Small intestine (tissue), 7 donors: ENCODE results near the gene STK38L. TPM values are rescaled to one million over a fixed set of nuclear protein-coding genes. Genes with fewer than 3 reads are reported as not detected.
"Not testable (repeated sequence)": the region's sequence is repeated elsewhere in the genome, so short reads cannot be mapped to it uniquely, and the experiment has no call there.

Experiments used
- DNase-seq, 2 donors: peaks; one replicate each; pipeline versions ENCODE4 v3.0.0 to v3.0.0-alpha.2; 2013
- FAIRE-seq: peaks from 2 replicates; lab custom pipeline; 2012; peaks lifted over from hg19 to GRCh38; lab: Jason Lieb, UNC
- H3K27ac ChIP-seq, 3 donors: one replicate each; pipeline ENCODE4 v1.5.1; 2013; ENCODE audit warnings: low read length in 2 of 3, mild to moderate bottlenecking in 2 of 3, control low read depth in 1 of 3, inconsistent platforms in 1 of 3, low read depth in 1 of 3, moderate library complexity in 1 of 3
- H3K27me3 ChIP-seq, 3 donors: one replicate each; pipeline ENCODE4 v1.6.1; 2013; ENCODE audit warnings: low read length in 3 of 3, inconsistent platforms in 1 of 3; ENCODE audit not compliant: control insufficient read depth in 3 of 3, insufficient read depth in 3 of 3
- H3K36me3 ChIP-seq, 3 donors: one replicate each; pipeline ENCODE4 v1.6.1; 2013; ENCODE audit warnings: low read length in 3 of 3, inconsistent platforms in 1 of 3, low read depth in 1 of 3, mild to moderate bottlenecking in 1 of 3, moderate library complexity in 1 of 3; ENCODE audit not compliant: control insufficient read depth in 3 of 3, insufficient read depth in 2 of 3
- H3K4me1 ChIP-seq, 3 donors: one replicate each; pipeline ENCODE4 v1.6.1; 2013; ENCODE audit warnings: low read length in 2 of 3, inconsistent platforms in 1 of 3, low read depth in 1 of 3, mild to moderate bottlenecking in 1 of 3, moderate library complexity in 1 of 3; ENCODE audit not compliant: control insufficient read depth in 3 of 3, insufficient read depth in 2 of 3
- H3K4me3 ChIP-seq, 3 donors: one replicate each; pipeline ENCODE4 v1.5.1; 2013; ENCODE audit warnings: low read length in 3 of 3, control low read depth in 1 of 3, inconsistent platforms in 1 of 3, low read depth in 1 of 3, mild to moderate bottlenecking in 1 of 3, moderate library complexity in 1 of 3
- H3K9me3 ChIP-seq, 2 donors: one replicate each; pipeline ENCODE4 v1.6.1; 2013; ENCODE audit warnings: low read depth in 1 of 2, low read length in 1 of 2; ENCODE audit not compliant: control insufficient read depth in 2 of 2, insufficient read depth in 1 of 2
- WGBS, 3 donors: extraction: QIAGEN DNeasy Blood & Tissue Kit; methylation state at CpG; one replicate each; pipeline ENCODE4 v1.1.7; 2013; 5-methylcytosine and 5-hydroxymethylcytosine counted together
- polyA plus RNA-seq, 4 donors: library from polyadenylated mRNA; stranded (reverse) in 3 of 4; unstranded in 1 of 4; fragments of 200-250 nt in 3 of 4; fragments of 120-200 nt in 1 of 4; gene quantifications; one replicate each; pipeline versions ENCODE4 v1.2.1 to v1.2.3, GENCODE V29; 2013
- donor health status: healthy with polysubstance abuse.
- donor health status: control.
- donor health status: control.
- donor health status: Bipolar disorder and iron deficiency.
- donor health status: healthy.

STK38L gene
- polyA plus RNA-seq, 4 donors, result 5.8 to 23.8 (median 10.6) TPM

- no peaks in the 10 kb centered on the region for H3K4me1 ChIP-seq
- H3K27me3 ChIP-seq, result no peaks in the 10 kb centered on the region
- H3K27ac ChIP-seq, result no peak overlapping the region
- FAIRE-seq, result no peak
- no peaks in the 10 kb centered on the region for H3K9me3 ChIP-seq
- WGBS, 3 donors, result 85 to 89% (median 87%) methylated on average over 5 of the region's 5 CpGs
- H3K36me3 ChIP-seq, result no peaks in the 10 kb centered on the region
- no peak for DNase-seq
- no peak overlapping the region for H3K4me3 ChIP-seq
Measured at GRCh38 chr12:27219693-27220054, 24.4 kb upstream of the STK38L start.

DNA sequence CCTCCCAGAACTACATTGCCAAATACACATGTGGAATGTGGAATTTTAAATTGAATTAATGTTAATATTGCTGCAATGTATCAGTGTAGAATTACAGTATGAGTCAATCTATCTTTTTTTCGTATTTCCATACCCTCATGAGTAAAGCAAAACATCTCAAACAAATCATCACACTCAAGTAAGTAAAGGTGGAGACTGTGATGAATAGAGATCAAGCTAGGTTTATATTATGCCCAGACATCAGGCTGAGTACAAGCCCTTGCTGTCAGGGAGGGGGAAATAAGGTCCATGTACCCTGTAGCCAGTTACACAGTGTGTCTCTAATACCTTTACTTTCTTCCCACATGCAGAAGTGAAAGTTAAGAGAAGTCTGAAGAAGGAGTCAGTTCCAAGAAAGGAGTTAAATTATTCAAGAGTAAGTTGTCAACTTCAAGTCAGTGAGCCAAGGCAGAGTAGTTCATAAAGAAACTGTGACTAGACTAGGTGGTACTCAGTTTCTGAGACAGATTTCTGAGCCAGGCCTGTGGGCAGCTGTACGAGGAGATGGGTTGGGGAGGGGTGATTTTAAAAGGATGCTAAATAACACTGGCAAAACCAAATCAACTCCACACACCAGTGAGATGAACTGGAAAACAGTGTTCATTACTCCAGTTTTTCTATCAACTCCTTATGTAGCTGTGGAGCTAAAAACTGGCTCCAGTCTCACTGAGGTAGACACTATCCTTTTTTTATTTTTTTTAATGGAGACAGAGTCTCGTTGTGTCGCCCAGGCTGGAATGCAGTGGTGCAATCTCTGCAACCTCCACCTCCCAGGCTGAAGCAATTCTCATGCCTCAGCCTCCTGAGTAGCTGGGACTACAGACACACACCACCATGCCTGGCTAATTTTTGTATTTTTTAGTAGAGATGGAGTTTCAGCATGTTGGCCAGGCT is 23.8 kb upstream of the STK38L start:
- H3K4me3 ChIP-seq, result no peak overlapping the region
- DNase-seq (no peak), FAIRE-seq (no peak)
- H3K9me3 ChIP-seq, result no peaks in the 10 kb centered on the region
- H3K36me3 ChIP-seq, result no peaks in the 10 kb centered on the region
- no peaks in the 10 kb centered on the region for H3K4me1 ChIP-seq
- no peak overlapping the region for H3K27ac ChIP-seq
- WGBS, 3 donors, result 73 to 88% (median 81%) methylated on average over 4 of the region's 4 CpGs
- no peaks in the 10 kb centered on the region for H3K27me3 ChIP-seq

DNA sequence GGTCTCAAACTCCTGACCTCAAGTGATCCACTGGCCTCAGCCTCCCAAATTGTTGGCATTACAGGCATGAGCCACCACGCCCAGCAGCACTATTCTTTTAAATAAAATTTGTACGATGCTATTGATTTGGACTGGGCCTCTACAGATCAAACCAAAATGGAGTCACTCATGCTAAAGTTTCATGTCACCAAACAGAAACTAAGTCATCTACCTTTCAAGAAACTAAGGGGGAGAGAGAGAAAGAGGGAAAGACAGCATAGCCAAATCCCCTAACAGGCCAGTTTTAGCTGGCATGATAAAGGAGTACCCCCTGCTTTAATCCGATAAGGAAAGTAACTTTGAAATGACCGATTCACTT is 23.1 kb upstream of the STK38L start:
- no peak for FAIRE-seq

DNA sequence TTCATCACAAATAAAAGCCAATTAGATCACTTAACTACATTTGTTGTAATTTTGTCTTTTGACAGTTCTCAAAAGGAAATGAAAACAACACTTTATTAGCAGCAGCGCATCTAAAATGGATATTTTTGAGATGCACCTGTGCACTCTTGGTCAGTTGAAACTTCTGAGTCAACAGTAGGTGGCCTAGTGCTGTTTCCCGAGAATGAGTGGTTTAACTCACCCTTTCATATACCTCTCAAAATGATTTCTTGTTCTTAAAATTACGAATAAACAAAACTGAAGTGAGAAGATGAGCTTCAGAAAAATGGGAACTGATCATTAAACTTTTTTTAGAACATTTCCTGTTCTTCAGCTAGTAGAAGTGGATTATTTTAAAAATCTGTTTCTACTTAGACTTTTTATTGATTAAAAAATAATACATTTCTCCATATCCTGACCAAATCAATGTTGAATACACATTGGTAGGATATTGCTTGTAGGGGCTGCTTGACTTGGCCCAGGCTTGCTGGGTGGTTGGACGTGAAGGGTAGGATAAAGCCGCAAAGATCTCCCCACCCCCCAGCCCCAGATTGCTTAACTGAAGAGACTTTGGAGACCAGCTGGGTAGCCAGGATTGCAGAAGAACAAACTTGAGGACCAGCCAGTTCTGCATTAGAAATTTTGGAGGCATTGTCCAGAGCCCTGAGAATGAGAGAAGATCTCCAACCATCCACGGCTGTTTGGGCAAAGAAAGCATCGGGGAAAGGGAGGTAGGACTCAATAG is 22.3 kb upstream of the STK38L start:
- H3K27me3 ChIP-seq, result no peaks in the 10 kb centered on the region
- H3K9me3 ChIP-seq, result no peaks in the 10 kb centered on the region
- FAIRE-seq (no peak), DNase-seq (no peak)
- H3K36me3 ChIP-seq, result no peaks in the 10 kb centered on the region
- 82 to 89% (median 89%) methylated on average over 7 of the region's 7 CpGs for WGBS, 3 donors
- peak overlapping the region in 2 of 3 donors; percentile 11 to 46 for H3K27ac ChIP-seq
- H3K4me1 ChIP-seq, result peaks cover 0 to 8% (median 0%) of the 10 kb centered on the region in 3 donors
- H3K4me3 ChIP-seq, result no peak overlapping the region

More for the DNA sequence above, 23.1 kb upstream of the STK38L start:
- no peak for DNase-seq
- H3K9me3 ChIP-seq, result no peaks in the 10 kb centered on the region
- H3K27ac ChIP-seq, result no peak overlapping the region
- no peaks in the 10 kb centered on the region for H3K36me3 ChIP-seq
- WGBS, 3 donors, result 83 to 95% (median 87%) methylated on average over 4 of the region's 4 CpGs
- no peak overlapping the region for H3K4me3 ChIP-seq
- H3K4me1 ChIP-seq, result no peaks in the 10 kb centered on the region
- H3K27me3 ChIP-seq, result no peaks in the 10 kb centered on the region

DNA sequence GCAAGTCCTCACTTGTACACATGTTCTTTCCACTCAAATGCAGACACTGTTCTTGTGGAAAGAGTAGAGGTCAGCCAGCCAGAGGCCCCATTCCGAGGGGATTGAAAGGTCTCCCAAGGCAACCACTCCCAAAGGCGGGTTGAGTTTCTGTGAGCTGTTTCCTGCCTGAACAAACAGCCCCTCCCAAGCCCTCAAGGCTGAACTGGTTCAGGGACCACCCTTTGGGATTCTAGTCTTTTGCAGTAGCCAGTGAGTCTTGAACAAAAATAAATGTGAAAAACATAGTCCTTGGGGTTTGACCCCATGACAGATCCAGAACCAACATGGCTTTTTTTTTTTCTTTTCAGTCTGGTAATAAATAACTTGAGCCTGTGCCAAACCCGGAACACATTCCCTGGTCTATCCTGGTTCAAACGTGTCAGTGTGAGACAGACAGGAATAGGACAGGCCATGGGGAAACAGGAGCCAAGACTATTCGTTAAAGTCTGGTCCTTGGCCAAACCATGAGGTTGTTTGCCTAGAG is 17.6 kb upstream of the STK38L start:
- peak; percentile 53 to 62 for DNase-seq
- no peaks in the 10 kb centered on the region for H3K27me3 ChIP-seq
- WGBS, 3 donors, result 20 to 41% (median 41%) methylated on average over 5 of the region's 5 CpGs
- H3K36me3 ChIP-seq, result no peaks in the 10 kb centered on the region
- peaks cover 0 to 9% (median 0%) of the 10 kb centered on the region in 3 donors for H3K4me1 ChIP-seq
- H3K9me3 ChIP-seq, result no peaks in the 10 kb centered on the region
- peak overlapping the region in 2 of 3 donors; percentile 42 to 62 for H3K27ac ChIP-seq
- FAIRE-seq, result no peak
- H3K4me3 ChIP-seq, result no peak overlapping the region

GRCh38 chr12:27229367-27229766 is 14.7 kb upstream of the STK38L start:
- no peak overlapping the region for H3K4me3 ChIP-seq
- no peaks in the 10 kb centered on the region for H3K36me3 ChIP-seq
- no peak overlapping the region for H3K27ac ChIP-seq
- FAIRE-seq (no peak), DNase-seq (no peak)
- H3K27me3 ChIP-seq, result no peaks in the 10 kb centered on the region
- H3K4me1 ChIP-seq, result peaks cover 0 to 9% (median 0%) of the 10 kb centered on the region in 3 donors
- H3K9me3 ChIP-seq, result no peaks in the 10 kb centered on the region
- 55 to 70% (median 63%) methylated on average over 1 of the region's 1 CpG for WGBS, 3 donors

DNA sequence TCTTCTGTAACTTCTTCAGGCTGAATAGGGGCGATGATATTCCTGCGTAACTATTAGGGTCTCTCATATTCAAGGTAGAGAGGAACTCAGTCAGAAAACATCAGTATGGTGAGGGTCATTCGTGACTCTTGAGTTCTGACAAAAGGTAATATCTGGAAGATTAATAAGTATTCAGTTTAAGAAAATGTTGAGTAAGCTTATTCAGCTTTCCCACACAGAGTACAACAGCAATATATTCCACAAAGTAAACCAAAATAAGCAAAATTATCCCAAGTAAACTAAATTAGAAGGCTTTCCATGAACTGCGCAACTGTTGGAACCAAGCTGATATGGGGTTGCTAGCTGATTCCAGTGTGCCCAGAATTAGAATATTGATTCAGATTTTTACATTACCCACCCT is 12.7 kb upstream of the STK38L start:
- not testable (repeated sequence) for H3K4me1 ChIP-seq, H3K9me3 ChIP-seq, H3K27me3 ChIP-seq, H3K4me3 ChIP-seq, H3K36me3 ChIP-seq, DNase-seq, H3K27ac ChIP-seq, FAIRE-seq
- 73 to 91% (median 76%) methylated on average over 4 of the region's 4 CpGs for WGBS, 3 donors

GRCh38 chr12:27233814-27234213 is 10.3 kb upstream of the STK38L start:
- Histone ChIP-seq H3K27me3 (no peaks in the 10 kb centered on the region), H3K9me3 (no peaks in the 10 kb centered on the region), H3K4me1 (no peaks in the 10 kb centered on the region), H3K4me3 (no peak overlapping the region), H3K36me3 (no peaks in the 10 kb centered on the region), H3K27ac (no peak overlapping the region)
- FAIRE-seq (no peak), DNase-seq (no peak)
- 93 to 99% (median 98%) methylated on average over 4 of the region's 4 CpGs for WGBS, 3 donors
